NCI-H2107 (cell line): Measurements from ENCODE around the gene ZCCHC4.
A peak's percentile ranks its signal among the peaks of the same experiment; 100 is the strongest.

ENCODE experiments used
- DNase-seq: peaks from one replicate; lab custom pipeline; 2025; lab: John Stamatoyannopoulos, UW

ZCCHC4 gene

GRCh38 chr4:25312496-25313200 is at the start of gene ZCCHC4:
Gene ZCCHC4 (plus strand): TSS chr4:25312774. CDS start chr4:25312810, 36 bp downstream.
- DNase-seq = peak; percentile 75

- DNase-seq = no peak
These were observed 40.7 kb upstream of the ZCCHC4 start for GRCh38 chr4:25271866-25272265.

- DNase-seq = no peak
These were observed 32.4 kb upstream of the ZCCHC4 start for GRCh38 chr4:25280210-25280609.

- DNase-seq = no peak
These were observed 28.6 kb upstream of the ZCCHC4 start for GRCh38 chr4:25283948-25284347.

- no peak for DNase-seq
These were observed 28.1 kb upstream of the ZCCHC4 start for GRCh38 chr4:25284466-25284865.

- DNase-seq = no peak
These were observed 22.0 kb upstream of the ZCCHC4 start for GRCh38 chr4:25290490-25291067.

- DNase-seq = no peak
These were observed 21.3 kb upstream of the ZCCHC4 start for GRCh38 chr4:25291158-25291733.

- no peak for DNase-seq
These were observed 14.9 kb upstream of the ZCCHC4 start for GRCh38 chr4:25297528-25298242.

- DNase-seq = peak; percentile 14
These were observed 12.9 kb upstream of the ZCCHC4 start for GRCh38 chr4:25299476-25300203.

- DNase-seq = no peak
These were observed 11.1 kb upstream of the ZCCHC4 start for GRCh38 chr4:25301471-25301870.

- DNase-seq = no peak
These were observed 9.9 kb upstream of the ZCCHC4 start for GRCh38 chr4:25302626-25303025.

GRCh38 chr4:25303578-25303977 is 9.0 kb upstream of the ZCCHC4 start:
- DNase-seq = no peak

GRCh38 chr4:25306518-25307057 is 6.0 kb upstream of the ZCCHC4 start:
- no peak for DNase-seq

GRCh38 chr4:25307596-25307995 is 5.0 kb upstream of the ZCCHC4 start:
- no peak for DNase-seq

GRCh38 chr4:25308306-25308705 is 4.3 kb upstream of the ZCCHC4 start:
- DNase-seq = no peak

- DNase-seq = no peak
These were observed 3.8 kb upstream of the ZCCHC4 start for GRCh38 chr4:25308761-25309160.

GRCh38 chr4:25310066-25310802 is 2.3 kb upstream of the ZCCHC4 start:
- no peak for DNase-seq

GRCh38 chr4:25310803-25311166 is 1.8 kb upstream of the ZCCHC4 start:
- no peak for DNase-seq

- no peak for DNase-seq
These were observed 774 bp downstream of the ZCCHC4 start for GRCh38 chr4:25313201-25313895.

GRCh38 chr4:25320336-25320735 is 7.8 kb downstream of the ZCCHC4 start:
- no peak for DNase-seq

GRCh38 chr4:25320773-25321172 is 8.2 kb downstream of the ZCCHC4 start:
- DNase-seq = no peak
